Ureter (tissue), 1 donor: ENCODE results near the gene MRPL18. TPM values are rescaled to one million over a fixed set of nuclear protein-coding genes. Genes with fewer than 3 reads are reported as not detected.

Source experiments
- DNase-seq: peaks from one replicate; pipeline ENCODE4 v3.0.0-alpha.2; 2020; ENCODE audit warnings: low spot score
- total RNA-seq: library from RNA; stranded (reverse); gene quantifications from one replicate; pipeline ENCODE4 v1.2.4, GENCODE V29; 2023
- donor health status: DM: yes; HTN: yes; CAD: no.

Gene MRPL18
- total RNA-seq, 1 donor from 2014 or later, result 69.6 TPM

- DNase-seq, result no peak
Measured at GRCh38 chr6:159844737-159845645, 54.7 kb downstream of the MRPL18 start.

Other genes starting within 250 kb of the MRPL18 start
- 238 TPM for gene SOD2, start 97.2 kb upstream of the MRPL18 start, total RNA-seq
- 111 TPM for gene WTAP, start 63.0 kb upstream of the MRPL18 start, total RNA-seq
- gene ACAT2, start 28.4 kb upstream of the MRPL18 start, total RNA-seq, result 42.1 TPM
- 153 TPM for gene TCP1, start 865 bp upstream of the MRPL18 start, total RNA-seq
- gene PNLDC1, start 9.8 kb downstream of the MRPL18 start, total RNA-seq, result not detected
- gene MAS1, start 100.5 kb downstream of the MRPL18 start, total RNA-seq, result not detected
- 87.3 TPM for gene IGF2R, start 178.6 kb downstream of the MRPL18 start, total RNA-seq